AG09319 (cell line): Measurements from ENCODE around the gene NXPH3.

Source experiments
- DNase-seq: peaks from one replicate; pipeline ENCODE4 v3.0.0-alpha.2; 2010; ENCODE audit warnings: low read depth; ENCODE audit errors: extremely low read depth
- TF ChIP-seq, protein P1 (sequence below): IDR thresholded peaks from 2 replicates; pipeline ENCODE4 v1.5.1; 2011; ENCODE audit warnings: low read depth, mild to moderate bottlenecking, inconsistent platforms, low read length, moderate library complexity

The NXPH3 gene

GRCh38 chr17:49570540-49571242 is 5.0 kb upstream of the NXPH3 start:
- TF ChIP-seq, protein P1, sequence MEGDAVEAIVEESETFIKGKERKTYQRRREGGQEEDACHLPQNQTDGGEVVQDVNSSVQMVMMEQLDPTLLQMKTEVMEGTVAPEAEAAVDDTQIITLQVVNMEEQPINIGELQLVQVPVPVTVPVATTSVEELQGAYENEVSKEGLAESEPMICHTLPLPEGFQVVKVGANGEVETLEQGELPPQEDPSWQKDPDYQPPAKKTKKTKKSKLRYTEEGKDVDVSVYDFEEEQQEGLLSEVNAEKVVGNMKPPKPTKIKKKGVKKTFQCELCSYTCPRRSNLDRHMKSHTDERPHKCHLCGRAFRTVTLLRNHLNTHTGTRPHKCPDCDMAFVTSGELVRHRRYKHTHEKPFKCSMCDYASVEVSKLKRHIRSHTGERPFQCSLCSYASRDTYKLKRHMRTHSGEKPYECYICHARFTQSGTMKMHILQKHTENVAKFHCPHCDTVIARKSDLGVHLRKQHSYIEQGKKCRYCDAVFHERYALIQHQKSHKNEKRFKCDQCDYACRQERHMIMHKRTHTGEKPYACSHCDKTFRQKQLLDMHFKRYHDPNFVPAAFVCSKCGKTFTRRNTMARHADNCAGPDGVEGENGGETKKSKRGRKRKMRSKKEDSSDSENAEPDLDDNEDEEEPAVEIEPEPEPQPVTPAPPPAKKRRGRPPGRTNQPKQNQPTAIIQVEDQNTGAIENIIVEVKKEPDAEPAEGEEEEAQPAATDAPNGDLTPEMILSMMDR, result no peak
- DNase-seq, result no peak

GRCh38 chr17:49571283-49571682 is 4.4 kb upstream of the NXPH3 start:
- no peak for DNase-seq
- TF ChIP-seq, protein P1, result no peak

- TF ChIP-seq, protein P1, result no peak
- no peak for DNase-seq
Measured at GRCh38 chr17:49571764-49572163, 3.9 kb upstream of the NXPH3 start.

GRCh38 chr17:49572226-49572625 is 3.4 kb upstream of the NXPH3 start:
- TF ChIP-seq, protein P1, result no peak
- DNase-seq, result no peak

GRCh38 chr17:49572806-49573420 is 2.8 kb upstream of the NXPH3 start:
- DNase-seq, result no peak
- TF ChIP-seq, protein P1, result no peak

DNA sequence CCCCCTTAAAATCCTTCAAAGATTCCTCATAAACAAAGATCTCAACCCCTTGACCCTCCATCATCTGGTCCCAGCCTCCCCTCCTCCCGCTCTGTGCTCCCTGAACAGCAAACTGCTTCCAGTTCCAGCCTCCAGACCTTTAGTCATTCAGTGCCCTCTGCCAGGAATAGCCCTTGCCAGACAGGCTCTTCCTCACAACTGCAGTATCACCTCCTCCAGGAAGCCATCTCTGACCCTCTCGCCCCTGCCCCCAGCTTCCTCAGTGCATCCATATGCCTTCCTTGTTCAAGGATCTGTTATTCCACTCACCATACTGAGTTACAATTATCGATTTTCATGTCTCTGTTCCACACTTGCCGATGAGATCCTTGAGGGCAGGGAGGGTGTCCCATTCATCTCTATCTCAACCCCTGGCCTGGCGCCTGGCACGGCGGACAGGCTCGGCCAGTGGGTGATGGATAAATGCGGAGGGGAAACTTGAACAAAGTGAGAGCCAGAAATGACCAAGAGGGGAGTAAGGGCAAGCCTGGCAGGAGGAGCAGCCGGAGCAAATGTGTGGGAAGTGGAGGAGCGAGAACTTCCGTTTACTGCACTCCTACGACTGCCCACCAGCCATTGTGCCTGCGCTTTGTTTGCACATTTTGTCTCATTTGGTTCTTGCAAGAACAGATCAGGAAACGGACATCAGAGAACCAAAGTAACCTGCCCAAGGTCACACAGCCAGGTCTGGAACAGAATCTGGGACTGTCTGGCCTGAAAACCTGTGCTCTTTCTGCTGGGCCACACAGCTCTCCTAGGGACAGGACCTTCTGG is 2.0 kb upstream of the NXPH3 start:
- TF ChIP-seq, protein P1, result no peak
- DNase-seq, result no peak

- TF ChIP-seq, protein P1, result no peak
- DNase-seq, result no peak
Measured at GRCh38 chr17:49574323-49574781, 1.3 kb upstream of the NXPH3 start.
